ENCODE data around the gene SPATA33. TPM values are rescaled to one million over a fixed set of nuclear protein-coding genes. Genes with fewer than 3 reads are reported as not detected.
"Not testable (repeated sequence)": the region's sequence is repeated elsewhere in the genome, so short reads cannot be mapped to it uniquely, and the experiment has no call there.

SPATA33 gene
- total RNA-seq, 2 donors from 2014 or later, result 8.3 to 10.1 TPM

GRCh38 chr16:89660146-89660545, 2.5 kb downstream of the SPATA33 start:
- H3K27ac Mint-ChIP-seq, result peak overlapping the region; percentile 69
- no peak overlapping the region for H3K4me3 Mint-ChIP-seq
- ATAC-seq (no peak), DNase-seq (no peak)
- H3K9me3 ChIP-seq (ENCODE audit: control insufficient read depth, low read length, poor library complexity, severe bottlenecking), result no peaks in the 10 kb centered on the region
- no peaks in the 10 kb centered on the region for H3K27me3 Mint-ChIP-seq
- peaks cover 22% of the 10 kb centered on the region for H3K4me1 Mint-ChIP-seq
- H3K36me3 Mint-ChIP-seq (ENCODE audit: low read depth), result no peaks in the 10 kb centered on the region

GRCh38 chr16:89661215-89661614, 3.6 kb downstream of the SPATA33 start:
- Mint-ChIP-seq H3K36me3 (ENCODE audit: low read depth) (no peaks in the 10 kb centered on the region), H3K27me3 (no peaks in the 10 kb centered on the region), H3K27ac (no peak overlapping the region), H3K4me1 (peaks cover 18% of the 10 kb centered on the region), H3K4me3 (no peak overlapping the region)
- ATAC-seq (no peak), DNase-seq (no peak)
- no peaks in the 10 kb centered on the region for H3K9me3 ChIP-seq (ENCODE audit: control insufficient read depth, low read length, poor library complexity, severe bottlenecking)

GRCh38 chr16:89664238-89664637, 6.6 kb downstream of the SPATA33 start:
- not testable (repeated sequence) for H3K9me3 ChIP-seq (ENCODE audit: control insufficient read depth, low read length, poor library complexity, severe bottlenecking); ATAC-seq; H3K36me3 Mint-ChIP-seq (ENCODE audit: low read depth); H3K27me3 Mint-ChIP-seq; H3K27ac Mint-ChIP-seq; H3K4me3 Mint-ChIP-seq; H3K4me1 Mint-ChIP-seq; DNase-seq

- not testable (repeated sequence) for H3K27ac Mint-ChIP-seq; ATAC-seq; H3K4me3 Mint-ChIP-seq; DNase-seq; H3K36me3 Mint-ChIP-seq (ENCODE audit: low read depth); H3K9me3 ChIP-seq (ENCODE audit: control insufficient read depth, low read length, poor library complexity, severe bottlenecking); H3K4me1 Mint-ChIP-seq; H3K27me3 Mint-ChIP-seq
Measured at GRCh38 chr16:89667000-89667399, 9.4 kb downstream of the SPATA33 start.

- ATAC-seq (no peak), DNase-seq (no peak)
- Mint-ChIP-seq H3K27ac (no peak overlapping the region), H3K27me3 (no peaks in the 10 kb centered on the region), H3K4me3 (no peak overlapping the region), H3K36me3 (ENCODE audit: low read depth) (no peaks in the 10 kb centered on the region), H3K4me1 (no peaks in the 10 kb centered on the region)
- H3K9me3 ChIP-seq (ENCODE audit: control insufficient read depth, low read length, poor library complexity, severe bottlenecking), result no peaks in the 10 kb centered on the region
Measured at GRCh38 chr16:89667633-89668032, 10.0 kb downstream of the SPATA33 start.

- H3K4me1 Mint-ChIP-seq, result no peaks in the 10 kb centered on the region
- H3K36me3 Mint-ChIP-seq (ENCODE audit: low read depth), result no peaks in the 10 kb centered on the region
- H3K27ac Mint-ChIP-seq, result no peak overlapping the region
- ATAC-seq, result no peak
- no peaks in the 10 kb centered on the region for H3K27me3 Mint-ChIP-seq
- no peaks in the 10 kb centered on the region for H3K9me3 ChIP-seq (ENCODE audit: control insufficient read depth, low read length, poor library complexity, severe bottlenecking)
- no peak for DNase-seq
- no peak overlapping the region for H3K4me3 Mint-ChIP-seq
Measured at GRCh38 chr16:89668790-89669158, 11.1 kb downstream of the SPATA33 start.

GRCh38 chr16:89669755-89670154, 12.1 kb downstream of the SPATA33 start:
- ATAC-seq (no peak), DNase-seq (no peak)
- Mint-ChIP-seq H3K4me1 (no peaks in the 10 kb centered on the region), H3K27ac (no peak overlapping the region), H3K36me3 (ENCODE audit: low read depth) (no peaks in the 10 kb centered on the region), H3K4me3 (no peak overlapping the region), H3K27me3 (no peaks in the 10 kb centered on the region)
- no peaks in the 10 kb centered on the region for H3K9me3 ChIP-seq (ENCODE audit: control insufficient read depth, low read length, poor library complexity, severe bottlenecking)

GRCh38 chr16:89670496-89671431, 13.1 kb downstream of the SPATA33 start:
- Mint-ChIP-seq H3K36me3 (ENCODE audit: low read depth) (no peaks in the 10 kb centered on the region), H3K4me1 (no peaks in the 10 kb centered on the region), H3K27ac (no peak overlapping the region), H3K27me3 (no peaks in the 10 kb centered on the region), H3K4me3 (no peak overlapping the region)
- H3K9me3 ChIP-seq (ENCODE audit: control insufficient read depth, low read length, poor library complexity, severe bottlenecking), result no peaks in the 10 kb centered on the region
- ATAC-seq (no peak), DNase-seq (no peak)

- DNase-seq; H3K9me3 ChIP-seq (ENCODE audit: control insufficient read depth, low read length, poor library complexity, severe bottlenecking); H3K27me3 Mint-ChIP-seq; ATAC-seq; H3K4me1 Mint-ChIP-seq; H3K4me3 Mint-ChIP-seq; H3K36me3 Mint-ChIP-seq (ENCODE audit: low read depth); H3K27ac Mint-ChIP-seq: not testable (repeated sequence)
Measured at GRCh38 chr16:89671565-89671964, 13.9 kb downstream of the SPATA33 start.

- Mint-ChIP-seq H3K4me3 (no peak overlapping the region), H3K36me3 (ENCODE audit: low read depth) (no peaks in the 10 kb centered on the region), H3K4me1 (no peaks in the 10 kb centered on the region), H3K27ac (no peak overlapping the region), H3K27me3 (no peaks in the 10 kb centered on the region)
- ATAC-seq (no peak), DNase-seq (no peak)
- no peaks in the 10 kb centered on the region for H3K9me3 ChIP-seq (ENCODE audit: control insufficient read depth, low read length, poor library complexity, severe bottlenecking)
Measured at GRCh38 chr16:89672177-89672941, 14.7 kb downstream of the SPATA33 start.

- ATAC-seq, result no peak
- no peak overlapping the region for H3K27ac Mint-ChIP-seq
- H3K9me3 ChIP-seq (ENCODE audit: control insufficient read depth, low read length, poor library complexity, severe bottlenecking), result no peaks in the 10 kb centered on the region
- no peaks in the 10 kb centered on the region for H3K36me3 Mint-ChIP-seq (ENCODE audit: low read depth)
- no peak for DNase-seq
- H3K4me3 Mint-ChIP-seq, result no peak overlapping the region
- no peaks in the 10 kb centered on the region for H3K27me3 Mint-ChIP-seq
- no peaks in the 10 kb centered on the region for H3K4me1 Mint-ChIP-seq
Measured at GRCh38 chr16:89678258-89678657, 20.6 kb downstream of the SPATA33 start.

GRCh38 chr16:89685916-89686315, 28.3 kb downstream of the SPATA33 start:
- H3K9me3 ChIP-seq (ENCODE audit: control insufficient read depth, low read length, poor library complexity, severe bottlenecking), result no peaks in the 10 kb centered on the region
- Mint-ChIP-seq H3K36me3 (ENCODE audit: low read depth) (no peaks in the 10 kb centered on the region), H3K27ac (peak overlapping the region; percentile 78), H3K4me1 (peaks cover 9% of the 10 kb centered on the region), H3K27me3 (no peaks in the 10 kb centered on the region), H3K4me3 (peak overlapping the region; percentile 96)
- ATAC-seq (no peak), DNase-seq (no peak)

GRCh38 chr16:89686520-89687091, 29.0 kb downstream of the SPATA33 start, which contains the start of gene CDK10:
Gene CDK10 (plus strand): TSS chr16:89686689. CDS start chr16:89686711, 22 bp downstream.
- ATAC-seq (peak; percentile 90), DNase-seq (peak; percentile 84 to 89 (median 87))
- peak within 1 kb of the TSS; percentile 96 for H3K4me3 Mint-ChIP-seq
- no peaks in the 10 kb centered on the region for H3K9me3 ChIP-seq (ENCODE audit: control insufficient read depth, low read length, poor library complexity, severe bottlenecking)
- H3K4me1 Mint-ChIP-seq, result peaks cover 9% of the 10 kb centered on the region
- peak within 1 kb of the TSS; percentile 78 for H3K27ac Mint-ChIP-seq
- H3K36me3 Mint-ChIP-seq (ENCODE audit: low read depth), result no peaks in the 10 kb centered on the region
- no peaks in the 10 kb centered on the region for H3K27me3 Mint-ChIP-seq
